Fibroblast of the aortic adventitia (primary cell): ENCODE results near the gene LTA4H. TPM values are rescaled to one million over a fixed set of nuclear protein-coding genes. Genes with fewer than 3 reads are reported as not detected.
A peak's percentile ranks its signal among the peaks of the same experiment; 100 is the strongest.

Source experiments
- DNase-seq: peaks from one replicate; pipeline ENCODE4 v3.0.0-alpha.2; 2010; ENCODE audit warnings: low read depth
- H3K4me3 ChIP-seq: 2 replicates; pipeline ENCODE4 v1.5.1; 2011; ENCODE audit warnings: low read depth, mild to moderate bottlenecking, control low read depth, low read length, moderate library complexity
- CTCF ChIP-seq: IDR thresholded peaks from 2 replicates; pipeline ENCODE4 v1.5.1; 2011; ENCODE audit warnings: mild to moderate bottlenecking, low read length, control low read depth, inconsistent platforms; ENCODE audit not compliant: insufficient read depth
- total RNA-seq: library from RNA; depleted of rRNA; stranded (reverse); fragments of >200 nt; gene quantifications from 2 replicates; pipeline ENCODE4 v1.2.3, GENCODE V29; 2012; ENCODE audit warnings: low replicate concordance

The LTA4H gene
- total RNA-seq, 1 donor, result 68.1 TPM

GRCh38 chr12:96007729-96008128 lies 27.7 kb downstream of the LTA4H start:
- DNase-seq, result no peak

GRCh38 chr12:96006727-96007126 lies 28.7 kb downstream of the LTA4H start:
- no peak for DNase-seq
- no peak for TF ChIP-seq CTCF
- H3K4me3 ChIP-seq, result no peak overlapping the region

More at GRCh38 chr12:96007729-96008128, 27.7 kb downstream of the LTA4H start:
- H3K4me3 ChIP-seq, result no peak overlapping the region
- no peak for TF ChIP-seq CTCF

- no peak for TF ChIP-seq CTCF
- no peak overlapping the region for H3K4me3 ChIP-seq
- no peak for DNase-seq
Measured at GRCh38 chr12:96000858-96001257, 34.5 kb downstream of the LTA4H start.

- no peak for DNase-seq
- no peak for TF ChIP-seq CTCF
- no peak overlapping the region for H3K4me3 ChIP-seq
Measured at GRCh38 chr12:95999484-95999883, 35.9 kb downstream of the LTA4H start.

- peak; percentile 67 for TF ChIP-seq CTCF
- peak; percentile 69 for DNase-seq
- no peak overlapping the region for H3K4me3 ChIP-seq
Measured at GRCh38 chr12:95998611-95999286, 36.6 kb downstream of the LTA4H start.

- no peak overlapping the region for H3K4me3 ChIP-seq
- no peak for TF ChIP-seq CTCF
- DNase-seq, result no peak
Measured at GRCh38 chr12:95997911-95998510, 37.4 kb downstream of the LTA4H start.
